ENCODE results near the gene SKI. TPM values are rescaled to one million over a fixed set of nuclear protein-coding genes. Genes with fewer than 3 reads are reported as not detected.

The SKI gene
- total RNA-seq, 1 experiment from 2014 or later, result 38.2 TPM

- ChIA-PET CTCF (no interaction called here), POLR2A (no interaction called here)
- no peak overlapping the region for H3K27ac Mint-ChIP-seq (ENCODE audit: unreplicated experiment)
- BruUV-seq (replicated peaks), result no TSS peak
- no peaks in the 10 kb centered on the region for H3K36me3 Mint-ChIP-seq (ENCODE audit: insufficient read depth, unreplicated experiment)
- intact Hi-C loops (cut with micrococcal nuclease; ENCODE audit: unreplicated experiment), result no loop called here
- H3K9me3 Mint-ChIP-seq (ENCODE audit: unreplicated experiment), result no peaks in the 10 kb centered on the region
- Histone ChIP-seq H3K27me3 (replicated peaks; ENCODE audit: control insufficient read depth, insufficient read depth, low read length) (no peaks in the 10 kb centered on the region), H3K4me3 (ENCODE audit: low read depth, low read length) (no peak overlapping the region), H3K9me3 (no peaks in the 10 kb centered on the region), H3K36me3 (ENCODE audit: control insufficient read depth, insufficient read depth, low read length) (no peaks in the 10 kb centered on the region), H3K4me1 (0 out of 2 replicates have a peak, but pooled peaks cover 3% of the 10 kb centered on the region)
- H3K27me3 Mint-ChIP-seq (ENCODE audit: insufficient read depth, unreplicated experiment), result no peaks in the 10 kb centered on the region
- no peaks in the 10 kb centered on the region for H3K4me1 Mint-ChIP-seq (ENCODE audit: low read depth, unreplicated experiment)
- no peak for DNase-seq
- TF ChIP-seq CTCF (IDR thresholded peaks at IDR 0.05; ENCODE audit: insufficient read depth in 1 of 2, low read depth in 1 of 2, low read length in 1 of 2, severe bottlenecking in 1 of 2, unreplicated experiment in 1 of 2), result no peak
- no peak overlapping the region for H3K4me3 Mint-ChIP-seq (ENCODE audit: unreplicated experiment)
Measured at GRCh38 chr1:2334883-2335534, 106.9 kb downstream of the SKI start.

- ChIA-PET POLR2A (no interaction called here), CTCF (interaction anchor here (0.8 kb wide), 1 partner anchor 56 kb away, joined by 3 read pairs; the partner anchor contains the start of genes MORN1 and RER1)
- no peak for TF ChIP-seq CTCF (IDR thresholded peaks at IDR 0.05; ENCODE audit: insufficient read depth in 1 of 2, low read depth in 1 of 2, low read length in 1 of 2, severe bottlenecking in 1 of 2, unreplicated experiment in 1 of 2)
- no peaks in the 10 kb centered on the region for H3K4me1 Mint-ChIP-seq (ENCODE audit: low read depth, unreplicated experiment)
- DNase-seq, result no peak
- no TSS peak for BruUV-seq (replicated peaks)
- intact Hi-C loops (cut with micrococcal nuclease; ENCODE audit: unreplicated experiment), result no loop called here
- Histone ChIP-seq H3K9me3 (no peaks in the 10 kb centered on the region), H3K4me1 (0 out of 2 replicates have a peak, but pooled peaks cover 3% of the 10 kb centered on the region), H3K27me3 (replicated peaks; ENCODE audit: control insufficient read depth, insufficient read depth, low read length) (no peaks in the 10 kb centered on the region), H3K4me3 (ENCODE audit: low read depth, low read length) (no peak overlapping the region), H3K36me3 (ENCODE audit: control insufficient read depth, insufficient read depth, low read length) (no peaks in the 10 kb centered on the region)
- H3K27ac Mint-ChIP-seq (ENCODE audit: unreplicated experiment), result no peak overlapping the region
- H3K4me3 Mint-ChIP-seq (ENCODE audit: unreplicated experiment), result no peak overlapping the region
- H3K27me3 Mint-ChIP-seq (ENCODE audit: insufficient read depth, unreplicated experiment), result no peaks in the 10 kb centered on the region
- H3K36me3 Mint-ChIP-seq (ENCODE audit: insufficient read depth, unreplicated experiment), result peaks cover 4% of the 10 kb centered on the region
- no peaks in the 10 kb centered on the region for H3K9me3 Mint-ChIP-seq (ENCODE audit: unreplicated experiment)
Measured at GRCh38 chr1:2335721-2336455, 107.8 kb downstream of the SKI start.

- no peak for TF ChIP-seq CTCF (IDR thresholded peaks at IDR 0.05; ENCODE audit: insufficient read depth in 1 of 2, low read depth in 1 of 2, low read length in 1 of 2, severe bottlenecking in 1 of 2, unreplicated experiment in 1 of 2)
- peaks cover 4% of the 10 kb centered on the region for H3K36me3 Mint-ChIP-seq (ENCODE audit: insufficient read depth, unreplicated experiment)
- H3K9me3 ChIP-seq, result no peaks in the 10 kb centered on the region
- H3K27me3 ChIP-seq (replicated peaks; ENCODE audit: control insufficient read depth, insufficient read depth, low read length), result no peaks in the 10 kb centered on the region
- no peaks in the 10 kb centered on the region for H3K4me1 Mint-ChIP-seq (ENCODE audit: low read depth, unreplicated experiment)
- no peak overlapping the region for H3K27ac Mint-ChIP-seq (ENCODE audit: unreplicated experiment)
- DNase-seq, result no peak
- H3K4me3 ChIP-seq (ENCODE audit: low read depth, low read length), result no peak overlapping the region
- CTCF ChIA-PET, result interaction anchor here (0.8 kb wide), 1 partner anchor 55 kb away, joined by 3 read pairs; the partner anchor contains the start of genes MORN1 and RER1
- H3K4me1 ChIP-seq, result no peaks in the 10 kb centered on the region
- POLR2A ChIA-PET, result no interaction called here
- intact Hi-C loops (cut with micrococcal nuclease; ENCODE audit: unreplicated experiment), result no loop called here
- no peaks in the 10 kb centered on the region for H3K27me3 Mint-ChIP-seq (ENCODE audit: insufficient read depth, unreplicated experiment)
- H3K9me3 Mint-ChIP-seq (ENCODE audit: unreplicated experiment), result no peaks in the 10 kb centered on the region
- H3K4me3 Mint-ChIP-seq (ENCODE audit: unreplicated experiment), result no peak overlapping the region
- H3K36me3 ChIP-seq (ENCODE audit: control insufficient read depth, insufficient read depth, low read length), result no peaks in the 10 kb centered on the region
- no TSS peak for BruUV-seq (replicated peaks)
Measured at GRCh38 chr1:2336499-2336898, 108.4 kb downstream of the SKI start.
